BJ (cell line): ENCODE results near the gene RPL10A. TPM values are rescaled to one million over a fixed set of nuclear protein-coding genes. Genes with fewer than 3 reads are reported as not detected.

Experiments used
- CTCF ChIA-PET: fragments of 350-600 bp; formaldehyde crosslinking; extraction: SDS; loops from one replicate; lab custom pipeline; 2021; ENCODE audit warnings: antibody characterized with exemption, inconsistent platforms; lab: Yijun Ruan, JAX
- POLR2A ChIA-PET: fragments of 300-600 bp; sonication (Branson Sonifier 250); formaldehyde crosslinking; extraction: SDS; loops from one replicate; lab custom pipeline; 2021; ENCODE audit warnings: antibody characterized with exemption; lab: Charles Lee
- DNase-seq: peaks from one replicate; pipeline ENCODE4 v3.0.0-alpha.2; 2011; ENCODE audit warnings: low read depth
- H3K27me3 ChIP-seq: 2 replicates; pipeline ENCODE4 v1.6.0; 2011; ENCODE audit warnings: low read length; ENCODE audit not compliant: control insufficient read depth, insufficient read depth
- H3K36me3 ChIP-seq: 2 replicates; pipeline ENCODE4 v1.5.1; 2011; ENCODE audit warnings: low read length; ENCODE audit not compliant: control insufficient read depth, insufficient read depth
- H3K4me3 ChIP-seq: 2 replicates; pipeline ENCODE4 v1.5.1; 2011; ENCODE audit warnings: low read depth, mild to moderate bottlenecking, control low read depth, low read length
- polyA plus RNA-seq: library from polyadenylated mRNA; depleted of rRNA; stranded (reverse); fragments of >200 nt; gene quantifications from 2 replicates; pipeline ENCODE4 v1.2.3, GENCODE V29; 2011
- TF ChIP-seq, protein P1 (sequence below): IDR thresholded peaks from 2 replicates; pipeline ENCODE4 v1.5.1; 2011; ENCODE audit warnings: low read depth, mild to moderate bottlenecking, control low read depth, inconsistent platforms, low read length, moderate library complexity; ENCODE audit not compliant: insufficient read depth

The RPL10A gene
- polyA plus RNA-seq, 1 experiment, result 2,524 TPM

DNA sequence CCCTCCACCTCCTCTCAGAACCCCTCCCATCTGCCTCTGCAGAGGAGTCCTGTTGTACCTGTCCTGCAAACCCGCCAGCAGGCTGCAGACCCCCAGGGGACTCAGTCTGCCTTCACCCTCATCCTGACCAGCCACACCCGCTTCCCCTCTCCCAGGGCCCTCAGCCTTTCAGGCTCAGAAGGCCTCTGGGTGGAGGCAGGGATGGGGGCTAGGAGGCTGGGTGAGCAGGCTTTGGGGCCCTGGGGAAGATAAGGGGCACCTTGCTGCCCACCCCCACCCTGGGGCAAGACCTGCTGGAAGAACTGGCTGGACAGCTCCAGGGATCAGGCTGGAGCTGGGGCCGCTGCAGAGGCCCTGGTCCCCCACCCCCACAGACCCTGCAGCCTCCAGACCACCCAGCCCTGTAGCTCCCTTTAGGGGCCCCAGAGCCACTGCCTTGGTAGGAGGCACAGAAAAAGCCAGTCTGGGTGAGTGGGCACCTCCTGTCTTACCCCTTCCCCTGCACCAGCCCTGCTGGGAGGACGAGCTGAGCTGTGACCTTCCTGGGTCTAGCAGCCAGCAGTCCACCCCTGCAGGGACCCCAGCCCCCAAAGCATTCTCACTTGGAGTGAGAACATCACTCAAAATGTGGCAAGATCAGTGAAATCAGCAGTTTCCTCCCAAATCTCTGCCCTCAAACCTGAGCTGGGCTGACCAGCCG, 23.5 kb downstream of the RPL10A start:
- no peak overlapping the region for H3K4me3 ChIP-seq
- POLR2A ChIA-PET, result no interaction called here

DNA sequence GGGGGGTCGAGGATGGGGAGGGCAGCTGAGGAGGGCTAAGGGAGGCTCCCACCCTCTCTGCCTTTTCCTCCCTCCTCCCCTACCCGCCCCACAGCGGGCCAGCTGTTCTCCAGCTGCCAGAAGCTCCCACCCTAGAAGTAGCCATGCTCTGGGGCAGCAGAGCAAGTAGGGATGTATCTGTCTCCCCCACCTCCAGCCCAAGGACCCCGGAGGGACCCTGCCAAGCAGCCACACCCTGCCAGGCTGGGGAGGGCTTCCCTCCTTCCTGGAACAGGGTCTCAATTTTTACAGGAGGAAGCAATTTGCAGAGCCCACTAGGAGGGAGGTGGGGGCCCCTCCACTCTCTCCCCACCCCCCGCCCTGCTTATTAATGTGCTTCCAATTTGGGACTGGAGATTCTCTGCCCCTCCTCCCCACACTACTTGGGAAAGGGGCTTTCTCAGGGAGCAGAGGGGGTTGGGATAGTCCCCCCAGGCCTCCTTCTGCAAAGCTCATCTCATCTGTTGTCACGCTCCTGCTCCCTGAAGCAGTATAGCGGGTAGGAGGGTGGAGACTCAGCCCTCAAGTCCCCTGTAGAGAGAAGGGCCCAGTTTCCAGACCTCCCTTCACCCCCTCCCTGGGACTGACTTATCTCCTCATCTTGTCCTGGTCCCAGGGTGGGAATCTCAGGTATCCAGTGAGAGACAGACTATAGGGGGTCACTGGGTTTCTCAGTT, 24.2 kb downstream of the RPL10A start:
- H3K36me3 ChIP-seq, result peaks cover 1% of the 10 kb centered on the region; the same call in 1 of the 2 replicates
- no peak overlapping the region for H3K4me3 ChIP-seq
- CTCF ChIA-PET, result interaction anchor here (0.6 kb wide), 1 partner anchor 12 kb away, joined by 3 read pairs; no protein-coding TSS in a partner anchor
- TF ChIP-seq, protein P1, sequence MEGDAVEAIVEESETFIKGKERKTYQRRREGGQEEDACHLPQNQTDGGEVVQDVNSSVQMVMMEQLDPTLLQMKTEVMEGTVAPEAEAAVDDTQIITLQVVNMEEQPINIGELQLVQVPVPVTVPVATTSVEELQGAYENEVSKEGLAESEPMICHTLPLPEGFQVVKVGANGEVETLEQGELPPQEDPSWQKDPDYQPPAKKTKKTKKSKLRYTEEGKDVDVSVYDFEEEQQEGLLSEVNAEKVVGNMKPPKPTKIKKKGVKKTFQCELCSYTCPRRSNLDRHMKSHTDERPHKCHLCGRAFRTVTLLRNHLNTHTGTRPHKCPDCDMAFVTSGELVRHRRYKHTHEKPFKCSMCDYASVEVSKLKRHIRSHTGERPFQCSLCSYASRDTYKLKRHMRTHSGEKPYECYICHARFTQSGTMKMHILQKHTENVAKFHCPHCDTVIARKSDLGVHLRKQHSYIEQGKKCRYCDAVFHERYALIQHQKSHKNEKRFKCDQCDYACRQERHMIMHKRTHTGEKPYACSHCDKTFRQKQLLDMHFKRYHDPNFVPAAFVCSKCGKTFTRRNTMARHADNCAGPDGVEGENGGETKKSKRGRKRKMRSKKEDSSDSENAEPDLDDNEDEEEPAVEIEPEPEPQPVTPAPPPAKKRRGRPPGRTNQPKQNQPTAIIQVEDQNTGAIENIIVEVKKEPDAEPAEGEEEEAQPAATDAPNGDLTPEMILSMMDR, result no peak
- no peak for DNase-seq
- POLR2A ChIA-PET, result no interaction called here
- no peaks in the 10 kb centered on the region for H3K27me3 ChIP-seq

More for the DNA sequence above, 23.5 kb downstream of the RPL10A start:
- no peaks in the 10 kb centered on the region for H3K27me3 ChIP-seq
- CTCF ChIA-PET, result interaction anchor here (0.6 kb wide), 1 partner anchor 13 kb away, joined by 3 read pairs; no protein-coding TSS in a partner anchor
- DNase-seq, result no peak
- TF ChIP-seq, protein P1, result no peak
- peaks cover 1% of the 10 kb centered on the region; the same call in 1 of the 2 replicates for H3K36me3 ChIP-seq

DNA sequence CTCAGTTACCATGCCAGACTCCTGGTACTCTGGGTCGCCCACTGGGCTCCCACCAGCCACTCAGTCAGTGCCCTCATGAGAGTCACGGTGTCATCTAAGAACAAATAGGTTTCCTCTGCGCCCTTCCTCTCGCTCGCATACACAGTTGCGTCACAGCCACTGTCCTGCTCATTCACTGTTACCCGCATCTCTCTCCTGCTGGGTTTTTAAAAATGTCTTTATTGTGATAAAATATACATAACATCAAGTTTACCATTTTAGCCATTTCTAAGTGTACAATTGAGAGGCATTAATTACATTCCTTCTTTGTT, 24.7 kb downstream of the RPL10A start:
- TF ChIP-seq, protein P1, result no peak
- no peak for DNase-seq
- Histone ChIP-seq H3K27me3 (no peaks in the 10 kb centered on the region), H3K36me3 (peaks cover 1% of the 10 kb centered on the region; the same call in 1 of the 2 replicates), H3K4me3 (no peak overlapping the region)
- ChIA-PET CTCF (no interaction called here), POLR2A (no interaction called here)

DNA sequence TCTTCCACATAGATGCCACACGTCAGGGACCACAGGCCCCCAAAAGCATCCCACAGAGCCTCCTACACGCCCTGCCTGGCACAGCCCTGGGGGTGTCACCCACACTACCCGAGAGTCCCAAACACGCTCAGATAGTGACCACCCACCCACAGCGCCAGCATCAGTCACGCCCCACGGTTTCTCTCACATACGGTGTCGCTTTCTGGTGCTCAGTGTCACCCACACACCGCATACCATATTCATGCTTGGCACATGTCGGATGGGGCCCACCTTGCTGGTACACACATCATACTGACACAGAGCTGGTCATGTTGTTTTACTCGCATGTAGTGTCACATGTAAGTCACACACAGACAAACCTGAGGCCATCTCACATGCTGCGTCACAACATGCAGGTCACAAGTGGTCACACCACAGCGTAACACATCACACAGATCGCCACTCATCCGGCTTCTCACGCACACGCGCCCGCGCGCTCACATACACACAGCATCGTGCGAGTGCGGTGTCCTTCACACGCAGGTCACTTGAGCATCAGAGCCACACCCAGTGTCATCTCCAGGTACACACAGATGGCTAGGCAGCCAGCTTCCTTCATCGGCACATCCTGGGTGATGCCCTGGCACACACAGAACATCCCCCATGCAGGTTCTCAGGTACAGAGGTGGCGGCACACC, 25.2 kb downstream of the RPL10A start:
- POLR2A ChIA-PET, result no interaction called here
- Histone ChIP-seq H3K36me3 (peaks cover 1% of the 10 kb centered on the region; the same call in 1 of the 2 replicates), H3K27me3 (no peaks in the 10 kb centered on the region), H3K4me3 (no peak overlapping the region)
- CTCF ChIA-PET, result no interaction called here
- no peak for DNase-seq
- TF ChIP-seq, protein P1, result no peak

DNA sequence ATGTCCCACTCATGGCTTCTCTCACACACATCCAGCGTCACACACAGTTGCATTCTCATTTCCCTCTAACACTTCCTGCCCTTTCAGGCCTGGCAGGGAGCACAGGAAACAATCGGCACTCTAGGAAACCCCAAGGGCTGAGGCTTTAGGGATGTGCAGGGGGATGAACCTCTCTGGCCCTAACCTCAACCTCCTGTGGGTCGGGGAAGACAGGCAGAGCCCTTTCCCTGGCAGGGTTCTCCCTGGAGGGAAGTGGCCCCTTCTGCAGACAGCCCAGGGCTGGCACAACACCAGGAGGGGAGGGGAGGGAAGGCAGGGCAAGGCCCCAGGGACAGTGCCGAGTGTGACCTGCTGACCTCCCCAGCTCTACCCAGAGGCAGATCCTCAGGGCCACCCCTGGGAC, 26.0 kb downstream of the RPL10A start:
- DNase-seq, result no peak
- POLR2A ChIA-PET, result no interaction called here

More for the DNA sequence above, 26.0 kb downstream of the RPL10A start:
- H3K27me3 ChIP-seq, result no peaks in the 10 kb centered on the region
- CTCF ChIA-PET, result no interaction called here
- TF ChIP-seq, protein P1, result no peak
- H3K4me3 ChIP-seq, result peak overlapping the region; percentile 72
- peaks cover 1% of the 10 kb centered on the region; the same call in 1 of the 2 replicates for H3K36me3 ChIP-seq
